NCI-H82 (cell line): ENCODE results near the gene KNTC1.
"Not testable (repeated sequence)": the region's sequence is repeated elsewhere in the genome, so short reads cannot be mapped to it uniquely, and the experiment has no call there.

ENCODE experiments used
- DNase-seq: peaks from one replicate; lab custom pipeline; 2025; lab: John Stamatoyannopoulos, UW

The KNTC1 gene, protein sequence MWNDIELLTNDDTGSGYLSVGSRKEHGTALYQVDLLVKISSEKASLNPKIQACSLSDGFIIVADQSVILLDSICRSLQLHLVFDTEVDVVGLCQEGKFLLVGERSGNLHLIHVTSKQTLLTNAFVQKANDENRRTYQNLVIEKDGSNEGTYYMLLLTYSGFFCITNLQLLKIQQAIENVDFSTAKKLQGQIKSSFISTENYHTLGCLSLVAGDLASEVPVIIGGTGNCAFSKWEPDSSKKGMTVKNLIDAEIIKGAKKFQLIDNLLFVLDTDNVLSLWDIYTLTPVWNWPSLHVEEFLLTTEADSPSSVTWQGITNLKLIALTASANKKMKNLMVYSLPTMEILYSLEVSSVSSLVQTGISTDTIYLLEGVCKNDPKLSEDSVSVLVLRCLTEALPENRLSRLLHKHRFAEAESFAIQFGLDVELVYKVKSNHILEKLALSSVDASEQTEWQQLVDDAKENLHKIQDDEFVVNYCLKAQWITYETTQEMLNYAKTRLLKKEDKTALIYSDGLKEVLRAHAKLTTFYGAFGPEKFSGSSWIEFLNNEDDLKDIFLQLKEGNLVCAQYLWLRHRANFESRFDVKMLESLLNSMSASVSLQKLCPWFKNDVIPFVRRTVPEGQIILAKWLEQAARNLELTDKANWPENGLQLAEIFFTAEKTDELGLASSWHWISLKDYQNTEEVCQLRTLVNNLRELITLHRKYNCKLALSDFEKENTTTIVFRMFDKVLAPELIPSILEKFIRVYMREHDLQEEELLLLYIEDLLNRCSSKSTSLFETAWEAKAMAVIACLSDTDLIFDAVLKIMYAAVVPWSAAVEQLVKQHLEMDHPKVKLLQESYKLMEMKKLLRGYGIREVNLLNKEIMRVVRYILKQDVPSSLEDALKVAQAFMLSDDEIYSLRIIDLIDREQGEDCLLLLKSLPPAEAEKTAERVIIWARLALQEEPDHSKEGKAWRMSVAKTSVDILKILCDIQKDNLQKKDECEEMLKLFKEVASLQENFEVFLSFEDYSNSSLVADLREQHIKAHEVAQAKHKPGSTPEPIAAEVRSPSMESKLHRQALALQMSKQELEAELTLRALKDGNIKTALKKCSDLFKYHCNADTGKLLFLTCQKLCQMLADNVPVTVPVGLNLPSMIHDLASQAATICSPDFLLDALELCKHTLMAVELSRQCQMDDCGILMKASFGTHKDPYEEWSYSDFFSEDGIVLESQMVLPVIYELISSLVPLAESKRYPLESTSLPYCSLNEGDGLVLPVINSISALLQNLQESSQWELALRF (N-terminal part only)

DNA sequence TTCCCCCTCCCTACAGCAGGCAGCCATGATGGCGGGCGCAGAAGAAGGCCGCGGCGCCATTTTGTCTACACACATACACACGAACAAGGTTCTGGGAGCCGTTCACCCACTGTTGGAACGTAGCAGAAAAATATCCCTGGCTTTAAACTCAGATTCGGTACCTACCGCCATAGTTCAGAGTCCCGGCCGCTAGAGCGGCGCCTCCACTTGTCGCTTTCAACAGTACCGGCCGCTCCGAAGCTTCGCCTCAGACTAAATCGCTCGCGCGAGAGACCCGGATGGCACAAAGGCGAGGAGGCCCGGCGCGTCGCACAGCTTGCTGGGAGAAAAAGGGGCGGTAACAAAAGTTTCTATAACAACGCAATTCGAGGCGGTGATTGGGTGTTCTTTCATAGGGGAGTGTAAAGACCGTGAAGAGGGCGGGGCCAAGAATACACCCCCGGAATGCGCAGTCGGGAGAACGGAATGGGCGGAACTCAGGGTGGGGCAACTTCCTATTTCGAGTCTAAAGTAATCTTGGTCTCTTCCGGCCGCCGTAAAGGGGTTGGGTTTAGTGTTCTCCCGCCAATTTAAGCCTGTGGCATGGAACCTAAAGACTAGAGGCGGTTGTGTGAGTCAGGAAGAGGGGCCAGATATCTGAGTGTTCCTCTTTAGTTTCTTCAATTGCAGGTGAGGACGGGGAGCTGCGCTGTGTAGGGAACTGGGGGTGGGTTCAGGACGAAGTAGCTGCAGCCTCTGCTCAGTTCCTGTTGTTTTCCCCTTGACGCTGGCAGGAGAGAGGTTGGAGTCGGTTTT lies at the start of gene KNTC1, which contains the start of gene RSRC2:
Gene KNTC1, plus strand, starts transcription at position 567 of the 795 bp plus-strand sequence. CDS start 2,815 bp downstream, outside the sequence.
Gene RSRC2, minus strand, starts transcription at position 254 of the 795 bp plus-strand sequence. Its CDS starts 83 bp downstream, at position 171.
- DNase-seq: peak; percentile 100

DNA sequence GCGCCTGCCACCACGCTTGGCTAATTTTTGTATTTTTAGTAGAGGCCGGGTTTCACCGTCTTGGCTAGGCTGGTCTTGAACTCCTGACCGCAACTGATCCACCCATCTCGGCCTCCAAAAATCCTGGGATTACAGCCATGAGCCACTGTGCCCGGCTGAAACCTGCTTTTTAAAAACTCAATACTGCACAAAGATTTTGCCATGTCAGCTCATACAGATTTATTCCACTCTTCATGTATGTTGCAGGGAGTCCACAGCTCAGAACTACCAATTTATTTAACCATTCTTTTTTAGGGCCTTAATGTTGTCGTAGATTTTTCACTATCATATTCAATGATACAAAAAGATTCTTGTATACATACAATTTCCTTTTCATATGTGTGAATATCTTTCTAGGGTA lies 46.3 kb upstream of the KNTC1 start:
- no peak for DNase-seq

DNA sequence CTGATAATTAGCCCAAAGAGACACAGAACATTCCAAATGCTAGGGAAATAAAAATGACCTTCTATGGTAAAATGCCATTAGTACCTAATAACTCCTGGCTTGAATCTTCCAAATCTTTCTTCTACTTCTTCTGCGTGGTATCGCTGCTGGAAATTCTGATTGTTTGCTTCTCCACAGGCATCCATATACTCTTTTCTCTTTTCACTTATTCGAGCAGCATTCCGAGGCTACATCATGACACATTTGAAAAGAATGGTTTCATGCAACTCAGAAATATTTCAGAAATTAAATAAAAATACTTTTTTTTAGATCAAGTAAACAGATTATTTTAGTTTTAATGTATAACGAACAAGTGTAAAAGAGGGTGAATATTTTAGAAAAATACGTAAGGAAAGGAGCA lies 45.2 kb upstream of the KNTC1 start:
- no peak for DNase-seq

DNA sequence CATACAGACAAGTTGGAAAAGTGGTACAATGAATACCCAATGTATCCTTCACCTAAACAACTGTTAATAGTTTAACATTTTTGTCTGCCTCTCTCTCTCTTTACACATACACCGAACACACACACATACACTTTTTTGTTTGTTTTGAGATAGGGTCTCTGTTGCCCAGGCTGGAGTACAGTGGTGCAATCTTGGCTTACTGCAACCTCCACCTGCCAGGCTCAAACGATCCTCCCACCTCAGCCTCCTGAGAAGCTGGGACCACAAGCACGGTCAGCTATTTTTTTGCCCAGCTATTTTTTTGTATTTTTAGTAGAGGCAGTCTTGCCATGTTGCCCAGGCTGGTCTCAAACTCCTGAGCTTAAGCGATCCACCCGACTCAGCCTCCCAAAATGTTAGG lies 43.1 kb upstream of the KNTC1 start:
- DNase-seq: no peak

DNA sequence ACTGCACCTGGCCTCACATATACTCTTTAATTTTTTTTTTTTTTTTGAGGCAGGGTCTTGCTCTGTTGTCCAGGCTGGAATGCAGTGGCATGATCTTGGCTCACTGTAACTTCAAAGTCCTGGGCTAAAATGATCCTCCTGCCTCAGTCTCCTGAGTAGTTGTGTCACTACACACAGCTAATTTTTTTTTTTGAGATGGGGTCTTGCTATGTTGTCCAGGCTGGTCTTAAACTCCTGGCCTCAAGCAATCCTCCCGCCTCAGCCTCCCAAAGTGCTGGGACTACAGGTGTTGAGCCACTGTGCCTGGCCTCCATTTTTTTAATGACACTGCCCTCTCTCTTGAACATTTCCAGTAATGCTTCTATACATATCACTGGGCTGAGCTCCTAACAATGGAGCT lies 42.7 kb upstream of the KNTC1 start:
- DNase-seq: not testable (repeated sequence)

DNA sequence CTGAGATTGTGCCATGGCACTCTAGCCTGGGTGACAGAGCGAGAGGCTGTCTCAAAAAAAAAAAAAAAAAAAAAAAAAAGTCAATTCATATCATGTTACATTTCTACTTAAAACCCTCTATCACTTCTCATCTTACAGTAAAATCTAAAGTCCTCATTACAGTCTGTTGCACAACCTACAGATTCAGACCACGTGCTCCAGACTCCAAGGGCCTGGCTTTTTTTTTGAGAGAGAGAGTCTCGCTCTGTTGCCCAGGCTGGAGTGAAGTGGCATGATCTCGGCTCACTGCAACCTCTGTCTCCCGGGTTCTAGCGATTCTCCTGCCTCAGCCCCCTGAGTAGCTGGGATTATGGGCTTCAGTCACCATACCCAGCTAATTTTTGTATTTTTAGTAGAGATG lies 40.7 kb upstream of the KNTC1 start:
- DNase-seq: not testable (repeated sequence)

DNA sequence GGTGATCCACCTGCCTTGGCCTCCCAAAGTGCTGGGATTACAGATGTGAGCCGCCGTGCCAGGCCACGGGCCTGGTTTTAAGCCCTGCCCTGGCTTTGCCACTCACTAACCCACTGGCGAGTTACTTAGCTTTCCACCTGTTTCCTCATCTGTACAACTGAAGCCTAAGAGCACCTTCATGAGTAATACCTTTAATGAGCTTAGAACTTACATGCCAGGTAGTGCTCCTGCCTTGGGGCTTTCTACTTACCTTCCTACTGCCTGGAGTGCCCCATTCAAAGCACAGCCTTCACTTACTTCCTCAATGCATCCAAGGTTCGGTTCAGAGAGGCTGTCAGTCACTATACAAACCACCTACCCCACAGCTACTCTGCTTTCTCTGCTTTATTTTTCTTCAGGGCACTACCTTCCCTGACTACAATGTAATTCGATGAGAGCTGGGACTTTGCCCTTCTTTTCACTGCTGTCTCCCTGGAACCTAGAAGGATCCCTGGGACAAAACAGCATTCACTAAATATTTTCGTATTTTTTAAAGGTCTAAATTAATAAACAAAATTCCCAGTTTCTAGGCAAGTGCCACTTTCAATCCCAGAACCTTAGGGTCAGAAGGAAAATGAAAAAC lies 40.1 kb upstream of the KNTC1 start:
- DNase-seq: no peak

DNA sequence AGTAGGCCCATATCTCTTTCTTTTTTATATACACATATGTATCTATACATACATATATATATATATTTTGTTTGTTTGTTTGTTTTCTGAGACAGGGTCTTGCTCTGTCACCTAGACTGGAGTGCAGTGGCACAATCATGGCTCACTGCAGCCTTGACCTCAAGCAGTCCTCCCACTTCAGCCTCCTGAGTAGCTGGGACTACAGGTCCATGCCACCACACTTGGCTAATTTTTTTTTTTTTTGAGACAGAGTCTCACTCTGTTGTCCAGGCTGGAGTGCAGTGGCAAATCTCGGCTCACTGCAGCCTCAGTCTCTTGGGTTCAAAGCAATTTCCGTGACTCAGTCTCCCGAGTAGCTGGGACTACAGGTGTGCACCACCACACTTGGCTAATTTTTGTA lies 39.2 kb upstream of the KNTC1 start:
- not testable (repeated sequence) for DNase-seq

DNA sequence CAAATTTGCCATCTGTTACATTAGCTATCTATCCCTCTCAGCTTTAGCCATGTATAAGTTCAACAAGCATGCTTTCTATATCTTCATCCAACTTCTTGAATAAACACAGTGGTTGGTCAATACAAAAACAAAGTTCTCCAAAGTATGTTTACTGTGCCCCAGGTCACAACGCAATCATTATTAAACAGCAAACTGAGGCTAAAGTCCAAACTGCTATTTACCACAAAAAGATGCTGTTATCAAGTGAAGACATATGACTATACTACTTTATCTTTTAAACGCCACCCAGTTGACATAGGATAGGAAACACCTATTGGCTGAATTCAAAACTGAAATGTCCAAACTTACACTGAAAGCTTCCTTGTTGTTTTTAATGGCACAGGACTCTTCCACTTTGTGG lies 38.0 kb upstream of the KNTC1 start:
- no peak for DNase-seq

DNA sequence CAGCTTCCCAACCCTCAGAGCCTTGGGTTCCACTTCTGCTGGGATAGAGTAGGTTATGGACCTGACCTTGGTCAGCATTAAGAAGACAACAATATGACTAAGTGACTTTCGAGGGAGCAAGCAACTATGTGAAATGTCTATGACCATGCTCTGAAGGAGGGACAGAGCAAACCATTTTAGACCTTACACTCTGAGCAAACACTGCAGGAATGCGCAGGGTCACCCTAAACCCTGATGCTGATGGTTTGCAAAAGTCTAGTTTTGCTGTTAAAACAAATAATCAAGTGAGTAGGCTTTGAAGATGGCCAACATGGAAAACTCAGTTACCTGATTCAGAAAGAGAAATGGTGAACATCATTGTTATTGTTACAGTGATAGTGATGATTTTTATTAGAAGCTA lies 35.1 kb upstream of the KNTC1 start:
- no peak for DNase-seq

DNA sequence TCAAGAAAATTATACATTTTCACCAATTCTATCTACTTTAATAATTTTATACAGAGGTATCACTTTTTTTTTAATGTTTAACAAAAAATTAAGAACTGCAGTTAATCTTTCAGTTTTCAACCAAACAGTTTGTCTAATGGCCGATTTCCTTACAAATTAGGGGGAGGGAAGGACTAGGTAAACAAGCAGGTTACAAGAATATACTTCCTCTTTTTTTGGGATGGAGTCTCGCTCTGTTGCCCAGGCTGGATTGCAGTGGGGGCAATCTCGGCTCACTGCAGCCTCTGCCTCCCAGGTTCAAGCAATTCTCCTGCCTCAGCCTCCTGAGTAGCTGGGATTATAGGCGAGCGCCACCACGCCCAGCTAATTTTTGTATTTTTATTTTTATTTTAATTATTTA lies 33.8 kb upstream of the KNTC1 start:
- not testable (repeated sequence) for DNase-seq

DNA sequence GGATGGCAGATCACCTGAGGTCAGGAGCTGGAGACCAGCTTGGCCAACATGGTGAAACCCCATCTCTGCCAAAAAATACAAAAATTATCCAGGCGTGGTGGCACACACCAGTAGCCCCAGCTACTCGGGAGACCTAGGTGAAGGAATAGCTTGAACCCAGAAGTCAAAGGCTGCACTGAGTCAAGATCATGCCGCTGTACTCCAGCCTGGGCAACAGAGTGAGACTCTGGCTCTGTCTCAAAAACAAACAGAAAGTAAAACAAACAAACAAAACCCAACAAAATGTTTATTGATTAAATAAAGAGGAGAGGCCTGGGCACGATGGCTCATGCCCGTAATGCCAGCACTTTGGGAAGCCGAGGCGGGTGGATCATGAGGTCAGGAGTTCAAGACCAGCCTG lies 31.8 kb upstream of the KNTC1 start:
- no peak for DNase-seq

DNA sequence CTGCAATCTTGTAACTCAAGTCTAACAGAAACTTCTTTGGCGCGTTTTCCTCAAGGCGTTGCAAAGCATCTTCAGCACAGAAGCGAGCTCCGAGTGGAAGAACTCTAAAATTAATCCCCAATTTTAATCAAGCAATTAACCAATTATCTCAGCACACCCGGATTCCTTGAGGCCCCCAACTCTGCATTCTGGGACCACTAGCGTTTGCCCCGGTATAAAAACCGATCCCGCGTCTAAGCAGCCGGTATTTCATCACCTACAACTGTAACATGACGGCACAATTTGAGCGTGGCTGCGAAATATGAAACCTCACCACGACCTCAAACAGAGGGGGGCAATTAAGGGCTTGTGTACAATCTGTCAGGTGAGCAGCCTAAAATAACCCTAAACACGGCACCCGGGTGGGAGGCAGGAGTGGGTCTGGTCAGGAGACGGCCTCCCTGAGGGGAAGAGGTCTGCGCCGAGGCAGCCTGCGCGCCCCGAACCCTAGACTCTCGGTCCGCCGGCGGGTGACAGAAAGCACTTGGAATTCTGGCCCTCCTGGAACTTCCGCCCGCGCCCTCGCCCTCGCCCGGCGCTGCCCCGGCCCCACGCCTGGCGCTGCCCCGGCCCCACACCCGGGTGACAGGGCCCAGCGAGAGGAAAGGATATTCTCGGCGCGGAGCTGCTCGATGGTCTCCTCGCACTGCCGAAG lies 26.9 kb upstream of the KNTC1 start:
- peak; percentile 81 for DNase-seq

DNA sequence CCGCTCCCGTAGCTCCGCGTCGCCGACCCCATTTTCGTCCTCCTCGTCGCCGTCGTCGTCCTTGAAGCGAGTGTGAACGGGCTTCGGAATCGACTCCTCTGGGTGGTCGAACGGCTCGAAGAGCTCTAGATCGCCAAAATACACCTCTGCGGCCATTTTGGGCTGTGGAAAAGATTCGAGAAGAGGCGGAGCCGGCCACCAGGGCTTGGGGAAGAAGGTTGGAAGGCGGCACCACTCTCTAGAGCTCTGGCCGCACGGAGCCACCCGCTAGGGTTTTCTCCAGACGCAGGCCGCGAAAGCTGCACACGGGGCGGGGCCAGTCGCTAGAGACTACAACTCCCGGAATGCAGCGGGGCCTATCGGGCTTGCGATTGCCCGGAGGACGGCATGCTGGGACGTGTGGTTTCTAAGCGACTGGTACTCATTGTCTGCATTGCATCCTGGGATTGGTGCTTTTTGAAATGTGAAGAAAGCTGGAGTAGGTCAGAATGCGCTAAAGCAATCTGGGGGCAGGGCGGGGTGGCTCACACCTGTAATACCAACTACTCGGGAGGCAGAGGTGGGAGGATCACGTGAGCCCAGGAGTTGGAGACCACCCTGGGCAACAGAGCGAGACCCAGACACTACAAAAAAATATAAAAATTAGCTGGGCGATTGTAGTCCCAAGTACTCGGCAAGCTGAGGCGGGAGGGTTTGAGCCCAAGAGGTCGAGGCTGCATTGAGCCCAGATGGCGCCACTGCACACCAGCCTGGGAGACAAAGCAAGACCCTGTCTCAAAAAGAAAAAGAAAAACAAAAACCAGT lies 26.2 kb upstream of the KNTC1 start, which contains the start of gene ZCCHC8:
Gene ZCCHC8, minus strand, starts transcription at position 248 of the 804 bp plus-strand sequence. Its CDS starts 92 bp downstream, at position 156.
- DNase-seq: peak; percentile 100

DNA sequence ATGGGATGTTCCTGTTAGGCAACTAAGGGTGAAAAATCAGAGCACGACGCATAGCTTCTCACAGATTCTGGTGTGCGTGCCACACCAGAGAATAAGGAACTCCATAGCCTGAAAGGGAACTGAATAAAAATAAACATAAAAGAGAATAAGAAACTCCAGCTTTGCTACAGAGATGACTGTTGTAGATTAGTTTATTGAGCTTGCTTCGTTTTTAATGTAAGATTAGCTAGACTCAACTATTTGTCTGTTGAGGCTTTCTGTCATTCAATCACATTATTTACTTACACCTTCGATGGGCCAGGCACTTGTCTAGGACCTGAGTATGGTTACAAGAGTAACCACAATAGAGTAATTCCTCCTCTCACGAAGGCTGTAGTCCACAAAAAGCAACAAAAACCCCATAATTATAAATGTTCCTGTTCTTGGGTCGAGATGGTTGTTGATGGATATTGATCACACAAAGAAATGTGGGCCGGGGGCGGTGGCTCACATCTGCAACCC lies 25.5 kb upstream of the KNTC1 start:
- peak; percentile 51 for DNase-seq

DNA sequence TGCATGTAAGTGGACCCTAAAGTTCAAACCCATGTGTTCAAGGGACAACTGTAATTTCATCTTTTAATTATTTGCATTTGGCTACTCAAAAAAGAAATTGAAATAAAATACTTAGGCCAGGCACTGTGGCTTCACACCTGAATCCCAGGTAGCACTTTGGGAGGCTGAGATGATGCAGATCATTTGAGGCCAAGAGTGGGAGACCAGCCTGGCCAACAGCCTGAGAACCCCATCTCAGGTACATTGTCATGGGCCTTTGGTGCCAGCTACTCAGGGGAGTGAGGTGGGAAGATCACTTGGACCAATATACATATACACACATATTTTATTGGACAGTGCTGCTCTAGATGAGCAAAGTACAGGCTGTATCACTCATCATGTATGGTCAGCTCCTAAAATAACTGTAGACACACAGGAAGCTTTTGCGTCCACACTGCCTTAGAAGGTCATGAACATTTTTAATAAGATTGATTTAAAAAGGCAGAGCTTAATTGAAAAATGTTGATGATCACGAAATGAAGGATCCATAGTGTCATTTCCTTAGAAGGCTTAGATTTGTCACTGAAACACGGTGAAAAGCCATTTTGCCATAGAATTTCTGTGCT lies 23.8 kb upstream of the KNTC1 start:
- peak; percentile 29 for DNase-seq

DNA sequence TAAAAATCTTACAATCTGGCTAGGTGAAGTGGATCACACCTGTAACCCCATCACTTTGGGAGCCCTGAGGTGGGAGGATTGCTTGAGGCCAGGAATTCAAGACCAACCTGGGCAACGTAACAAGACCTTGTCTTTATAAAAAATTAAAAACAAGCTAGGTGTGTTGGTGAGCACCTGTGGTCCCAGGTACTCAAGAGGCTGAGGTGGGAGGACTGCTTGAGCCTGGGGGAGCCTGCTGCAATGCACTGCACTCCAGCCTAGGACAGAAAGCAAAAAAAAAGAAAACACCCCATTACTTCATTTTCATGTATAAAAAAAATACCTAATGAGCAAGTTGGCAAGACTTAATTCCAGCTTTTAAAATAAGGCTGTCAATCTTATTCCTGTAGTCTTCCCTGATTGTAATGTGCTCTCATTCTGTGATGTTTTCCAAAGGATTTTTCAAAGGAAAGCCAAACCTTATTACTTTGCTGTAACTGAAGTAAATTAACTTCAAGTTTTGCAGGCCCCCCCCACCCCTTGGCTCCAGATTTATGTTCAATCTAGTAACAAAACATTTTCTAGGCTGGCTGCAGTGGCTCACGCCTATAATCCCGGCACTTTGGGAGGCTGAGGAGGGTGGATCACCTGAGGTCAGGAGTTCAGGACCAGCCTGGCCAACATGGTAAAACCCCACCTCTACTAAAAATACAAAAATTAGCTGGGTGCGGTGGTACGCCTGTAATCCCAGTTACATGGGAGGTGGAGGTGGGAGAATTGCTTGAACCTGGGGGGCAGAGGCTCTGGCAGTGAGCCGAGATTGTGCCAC lies 23.1 kb upstream of the KNTC1 start:
- DNase-seq: no peak
